Measurements from ENCODE around the gene SMYD3.

SMYD3 gene

DNA sequence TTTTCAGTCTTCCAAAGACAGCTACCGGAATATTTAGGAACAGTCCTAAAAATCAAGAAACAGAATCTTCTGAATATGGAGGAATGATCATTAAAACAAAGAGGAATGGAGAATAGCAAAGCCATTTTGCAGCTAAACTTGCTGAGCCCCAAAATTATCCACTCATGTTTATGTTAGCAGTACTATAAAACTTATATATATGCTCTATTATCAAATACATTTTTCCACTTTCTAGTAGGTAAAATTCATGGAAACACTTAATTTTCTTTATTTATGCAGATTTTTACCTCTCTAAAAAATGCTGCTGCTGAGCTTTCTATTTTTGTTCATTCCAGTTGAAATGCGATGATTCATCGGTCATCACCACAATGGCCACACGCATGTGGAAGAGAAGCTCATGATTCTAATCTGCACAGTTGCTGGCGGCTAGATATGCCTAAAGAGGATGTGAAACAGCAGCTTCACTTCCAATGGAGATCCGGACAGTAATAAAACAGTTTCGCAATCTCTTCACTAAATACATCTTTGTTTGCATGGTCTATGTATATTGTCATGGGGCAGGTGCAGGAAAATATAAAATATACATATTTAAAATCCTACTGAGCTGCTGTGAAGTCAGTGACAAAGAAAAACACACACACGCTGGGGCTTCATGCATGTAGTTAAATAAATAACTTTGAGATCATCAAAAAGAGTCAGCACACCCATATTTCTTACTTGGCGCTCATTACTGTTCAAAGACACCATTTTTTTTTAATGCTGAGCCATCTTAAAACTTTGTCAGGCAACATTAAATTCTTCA is 292.2 kb downstream of the SMYD3 start:
- no peak for DNase-seq (ENCODE audit: low read depth in 2 of 2)

DNA sequence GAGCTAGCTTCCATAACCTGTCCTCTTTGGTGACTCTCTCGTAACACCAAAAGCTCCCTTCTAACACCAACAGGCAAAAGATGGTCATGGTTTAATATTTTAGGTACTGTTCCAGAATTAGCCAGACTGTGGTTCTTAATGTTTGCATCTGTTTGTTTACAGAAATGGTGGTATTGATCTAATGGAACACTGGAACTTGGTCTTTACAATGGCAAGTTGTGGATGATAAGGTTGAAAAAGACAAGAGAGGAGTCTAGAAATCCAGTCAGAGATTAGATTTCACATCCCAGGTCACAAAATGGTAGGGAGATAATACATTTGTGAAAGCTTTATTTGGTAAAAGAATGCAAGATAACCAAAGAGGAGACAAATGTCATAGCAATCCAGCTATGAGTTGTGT is 293.1 kb downstream of the SMYD3 start:
- no peak for DNase-seq (ENCODE audit: low read depth in 2 of 2)

DNA sequence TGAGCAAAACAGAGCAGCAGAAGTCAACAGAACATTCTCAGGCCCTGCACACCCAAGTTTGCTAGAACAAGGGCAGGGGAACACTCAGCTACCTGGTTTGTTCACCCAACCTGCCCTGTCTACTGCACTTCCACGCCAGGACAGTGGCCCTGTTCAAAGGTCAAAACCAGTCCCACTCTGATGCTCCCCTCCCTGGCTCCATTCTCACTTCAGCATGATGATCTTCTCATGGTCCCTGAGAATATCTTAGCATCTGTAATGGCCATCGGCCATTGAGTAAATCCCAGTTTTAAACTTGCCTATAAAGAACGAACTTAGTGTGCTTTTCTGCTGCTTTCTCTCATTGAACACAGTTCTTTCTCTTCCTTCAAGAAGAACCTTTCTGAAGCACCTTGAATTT is 293.6 kb downstream of the SMYD3 start:
- DNase-seq (ENCODE audit: low read depth in 2 of 2): no peak

DNA sequence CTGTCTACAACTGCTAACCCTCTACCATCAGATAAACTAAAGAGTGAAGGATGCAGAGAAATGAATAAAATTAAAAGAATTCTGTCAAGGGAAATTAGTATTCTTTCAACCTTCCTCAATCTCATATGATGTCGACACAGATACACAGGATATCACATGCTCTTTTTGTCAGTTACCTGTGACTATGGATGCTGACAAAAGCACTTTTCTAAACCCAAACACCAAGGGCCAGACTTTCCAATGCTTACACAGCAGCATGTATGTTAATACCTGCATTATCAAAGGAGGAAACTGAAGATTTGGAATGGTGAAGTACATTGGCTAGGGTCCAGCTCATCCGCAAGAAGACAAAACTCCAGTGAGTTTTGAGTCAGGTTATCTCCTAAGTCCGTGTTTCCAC is 294.0 kb downstream of the SMYD3 start:
- no peak for DNase-seq (ENCODE audit: low read depth in 2 of 2)

DNA sequence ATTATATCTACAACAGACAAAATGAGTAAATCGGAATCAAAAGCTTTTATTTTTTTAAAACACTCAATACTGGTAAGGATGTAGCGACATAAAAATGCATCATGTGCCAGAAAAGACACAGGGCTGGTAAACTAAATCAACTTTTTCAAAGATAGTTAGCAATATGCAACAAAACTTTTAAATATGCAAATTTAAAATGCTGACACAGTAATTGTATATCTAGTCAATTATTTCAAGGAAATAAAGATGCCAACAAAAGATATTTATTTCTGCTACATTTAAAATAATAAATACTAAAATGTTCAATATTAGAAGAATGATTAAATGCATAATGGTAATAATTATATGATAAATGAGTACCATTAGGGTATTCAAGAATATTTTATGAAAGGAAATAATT is 295.1 kb downstream of the SMYD3 start:
- no peak for DNase-seq (ENCODE audit: low read depth in 2 of 2)

DNA sequence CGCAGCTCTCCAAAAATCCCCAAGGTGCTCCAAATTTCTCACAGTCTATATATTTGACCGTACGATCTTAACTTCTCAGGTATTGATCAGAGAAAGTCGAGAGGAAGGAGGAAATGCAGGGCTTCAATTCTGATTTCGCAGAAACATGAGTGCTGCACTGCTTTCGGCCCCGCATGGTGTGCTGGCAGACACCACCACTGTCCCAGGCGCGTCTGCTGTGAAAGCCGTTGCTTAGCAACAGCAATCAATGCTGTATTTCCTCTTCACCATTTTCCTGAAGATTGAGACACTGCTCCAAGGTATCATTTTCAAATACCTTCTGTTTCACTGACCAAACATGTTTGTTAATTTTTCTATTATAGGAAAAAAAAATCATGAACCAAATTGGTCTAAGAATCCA is 296.3 kb downstream of the SMYD3 start:
- no peak for DNase-seq (ENCODE audit: low read depth in 2 of 2)

DNA sequence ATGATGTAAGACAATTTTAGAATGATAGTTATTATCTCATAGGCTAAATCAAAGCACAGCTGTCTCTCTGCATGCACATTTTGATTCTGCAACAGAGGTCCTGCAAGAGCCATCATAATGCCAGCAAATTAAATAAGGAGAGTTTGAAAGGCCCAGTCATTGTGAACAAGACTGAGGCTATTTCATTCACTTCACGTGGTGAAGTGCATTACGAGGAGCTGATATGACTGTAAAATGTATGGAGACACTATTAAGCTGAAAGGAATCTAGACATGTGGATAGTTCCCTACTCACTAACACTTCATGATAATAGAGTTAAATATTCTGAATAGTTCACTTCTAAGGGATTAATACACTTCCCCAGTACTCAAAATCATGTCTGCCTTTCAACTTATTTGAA is 299.0 kb downstream of the SMYD3 start:
- no peak for DNase-seq (ENCODE audit: low read depth in 2 of 2)

DNA sequence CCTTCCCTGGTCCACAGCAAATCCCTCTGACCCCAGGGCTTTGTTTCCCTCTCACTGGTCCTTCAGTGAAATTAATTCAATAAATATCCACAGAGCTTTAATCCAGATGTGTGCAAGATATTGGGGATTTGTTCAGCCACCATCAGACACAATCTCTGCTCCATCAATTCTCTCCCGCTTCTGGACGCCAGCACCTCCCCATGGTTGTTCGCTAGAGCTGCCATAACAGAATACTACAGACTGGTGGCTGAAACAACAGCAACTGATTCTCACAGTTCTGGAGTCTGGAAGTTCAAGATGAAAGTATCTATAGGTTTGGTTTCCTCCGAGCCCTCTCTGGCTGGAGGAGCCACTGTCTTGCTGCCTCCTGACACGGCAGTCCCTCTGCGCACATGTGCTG is 303.9 kb downstream of the SMYD3 start:
- no peak for DNase-seq (ENCODE audit: low read depth in 2 of 2)

DNA sequence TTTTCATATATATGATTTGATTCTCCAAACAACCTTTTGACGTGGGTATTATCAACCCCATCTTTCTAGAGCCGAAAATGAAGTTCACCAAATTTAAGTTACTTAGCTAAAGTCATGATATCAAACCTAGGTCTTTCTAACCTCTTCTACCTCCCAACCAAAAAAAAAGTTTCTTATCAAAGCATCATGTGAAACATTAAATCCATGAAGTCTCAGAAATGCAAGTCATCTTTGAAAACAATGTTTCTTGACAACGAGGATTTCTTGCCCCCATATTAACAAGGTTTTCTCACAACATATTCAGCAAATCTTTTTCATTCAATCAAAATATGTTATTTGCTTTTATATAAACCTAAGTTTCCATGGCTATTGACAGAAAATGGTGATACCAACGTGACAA is 306.3 kb downstream of the SMYD3 start:
- DNase-seq (ENCODE audit: low read depth in 2 of 2): no peak

DNA sequence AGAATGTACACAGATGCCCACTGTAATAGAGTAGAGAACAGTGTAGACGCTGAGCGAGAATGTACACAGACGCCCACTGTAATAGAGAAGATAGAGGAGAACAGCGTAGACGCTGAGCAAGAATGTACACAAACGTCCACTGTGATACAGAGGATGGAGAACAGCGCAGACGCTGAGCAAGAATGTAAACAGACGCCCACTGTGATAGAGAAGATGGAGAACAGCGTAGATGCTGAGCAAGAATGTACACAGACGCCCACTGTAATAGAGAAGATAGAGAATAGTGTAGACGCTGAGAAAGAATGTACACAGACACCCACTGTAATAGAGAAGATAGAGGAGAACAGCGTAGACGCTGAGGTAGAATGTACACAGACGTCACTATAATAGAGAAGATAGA is 306.9 kb downstream of the SMYD3 start:
- DNase-seq (ENCODE audit: low read depth in 2 of 2): no peak

DNA sequence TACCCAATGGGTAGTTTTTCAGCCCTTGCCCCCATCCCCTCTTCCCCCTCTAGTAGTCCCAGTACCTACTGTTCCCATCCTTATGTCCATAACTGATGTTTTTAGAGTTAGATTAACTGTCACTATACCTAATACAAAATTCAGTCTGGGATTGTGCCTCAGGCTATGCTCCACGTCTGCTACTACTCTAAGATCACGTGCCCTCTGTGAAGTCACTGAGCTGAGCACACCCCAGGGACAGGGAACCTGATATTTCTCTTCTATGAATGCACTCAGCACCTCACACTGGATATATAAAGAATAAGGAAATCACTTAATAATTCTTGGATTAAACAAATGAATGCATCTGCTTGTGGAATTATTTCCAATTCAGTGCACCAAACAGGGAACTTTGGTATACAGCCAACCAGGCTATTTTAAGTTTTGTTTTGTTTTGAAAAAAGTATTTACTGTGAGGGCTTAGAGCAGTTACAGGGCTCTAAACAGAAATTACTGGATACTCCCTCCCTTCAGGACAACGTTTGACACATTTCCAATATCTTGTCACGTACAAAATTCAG is 307.9 kb downstream of the SMYD3 start:
- no peak for DNase-seq (ENCODE audit: low read depth in 2 of 2)

DNA sequence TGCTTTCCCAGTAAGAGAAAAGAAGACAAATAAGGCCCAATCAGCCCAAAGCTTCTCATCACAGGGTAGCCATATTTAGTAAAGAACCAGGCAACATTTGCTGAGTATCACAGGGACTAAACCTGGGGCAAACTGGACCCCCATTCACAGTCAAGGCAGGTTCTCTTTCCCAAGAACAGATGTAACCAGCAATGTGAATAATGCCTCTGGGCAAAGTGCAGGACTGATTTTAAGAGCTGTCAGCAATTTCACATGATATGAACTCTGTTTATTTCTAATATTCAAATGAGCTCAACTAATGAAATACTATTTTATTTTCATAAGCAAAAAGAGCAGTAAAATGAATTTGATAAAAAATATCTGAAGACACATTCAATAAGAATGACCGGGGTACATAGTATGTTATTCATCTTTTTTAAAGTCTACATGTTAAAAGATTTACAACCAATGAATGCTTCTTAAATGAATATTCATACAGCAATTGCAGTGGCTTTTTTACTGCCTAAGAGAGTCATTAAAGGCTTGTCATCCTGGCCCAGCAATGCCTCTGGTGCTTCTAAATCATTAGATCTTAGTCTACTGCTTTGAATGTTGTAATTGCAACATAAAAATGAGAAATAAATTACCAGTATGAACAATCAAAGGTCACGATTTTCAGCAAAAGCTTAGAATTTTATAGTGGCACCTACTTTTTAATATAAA is 308.8 kb downstream of the SMYD3 start:
- DNase-seq (ENCODE audit: low read depth in 2 of 2): no peak

DNA sequence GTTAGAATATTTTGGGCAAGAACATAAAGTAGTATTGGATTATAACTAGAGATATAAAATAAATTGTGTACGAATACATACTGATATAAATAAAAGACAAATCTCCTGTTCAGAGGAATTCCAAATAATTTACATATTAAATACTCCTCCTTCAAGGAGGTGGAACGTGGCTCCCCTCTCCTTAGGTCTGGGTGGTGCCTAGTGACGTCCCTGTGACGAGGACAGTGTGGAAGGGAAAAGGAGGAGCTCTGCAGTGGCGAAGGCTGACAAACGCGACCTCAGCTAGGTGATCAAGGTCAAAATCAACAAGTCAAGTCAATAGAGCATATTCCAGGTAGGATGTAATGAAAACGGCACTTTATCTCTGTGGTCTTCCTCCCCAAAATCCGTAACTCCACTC is 310.0 kb downstream of the SMYD3 start:
- DNase-seq (ENCODE audit: low read depth in 2 of 2): no peak

DNA sequence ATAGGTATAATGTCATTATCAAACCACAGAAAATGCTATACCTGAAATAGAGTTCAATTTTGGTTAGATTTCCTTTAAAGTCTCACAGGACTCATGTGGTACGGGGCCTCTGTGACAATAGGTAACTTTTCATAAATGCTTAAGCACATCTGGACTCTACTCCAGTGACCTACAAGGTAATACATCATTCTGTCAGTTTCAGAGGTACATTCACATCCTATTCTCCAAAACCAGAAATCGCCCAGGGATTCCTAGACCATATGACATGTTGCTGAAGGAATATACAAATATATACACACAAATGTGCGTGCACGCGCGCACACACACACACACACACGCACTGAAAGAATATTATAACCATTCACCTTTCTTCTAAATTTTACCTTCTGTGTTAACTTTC is 311.8 kb downstream of the SMYD3 start:
- DNase-seq (ENCODE audit: low read depth in 2 of 2): no peak

DNA sequence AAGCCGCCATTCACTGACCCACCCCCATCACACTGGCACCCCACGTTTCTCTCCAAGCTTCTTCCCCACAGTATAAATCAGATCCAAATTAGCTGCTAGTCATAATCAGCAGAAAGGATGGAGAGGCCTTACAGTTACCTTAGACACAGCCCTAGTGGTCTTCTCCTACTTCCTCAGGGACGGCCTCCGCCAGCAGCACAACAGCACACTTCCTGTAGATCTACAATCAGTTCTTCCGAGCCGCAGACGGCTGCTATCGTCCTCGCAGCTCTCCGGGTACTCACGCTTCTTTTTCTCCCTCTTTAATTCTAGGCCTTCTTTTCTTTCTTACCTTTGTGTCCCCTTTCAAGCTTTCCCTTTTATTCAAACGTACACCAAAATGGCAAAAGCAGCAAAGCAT is 313.5 kb downstream of the SMYD3 start:
- no peak for DNase-seq (ENCODE audit: low read depth in 2 of 2)

DNA sequence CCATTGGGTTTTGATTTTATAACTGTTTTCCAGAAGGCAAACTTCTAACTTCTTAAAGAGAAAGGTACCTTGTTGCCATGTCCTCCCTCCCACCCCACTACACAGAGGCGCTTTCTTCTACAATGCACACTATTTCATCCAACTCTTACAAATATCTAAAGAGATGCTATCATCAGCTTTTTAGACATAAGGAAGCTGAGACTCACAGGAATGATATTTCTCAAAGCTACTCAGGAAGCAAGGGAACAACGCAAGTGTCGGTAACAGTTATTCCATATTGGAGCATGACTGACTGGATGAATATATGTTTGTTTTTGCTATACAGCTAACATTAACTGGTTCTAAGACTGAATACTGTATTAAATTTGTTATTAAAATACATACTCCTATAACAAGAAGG is 318.0 kb downstream of the SMYD3 start:
- DNase-seq (ENCODE audit: low read depth in 2 of 2): no peak

DNA sequence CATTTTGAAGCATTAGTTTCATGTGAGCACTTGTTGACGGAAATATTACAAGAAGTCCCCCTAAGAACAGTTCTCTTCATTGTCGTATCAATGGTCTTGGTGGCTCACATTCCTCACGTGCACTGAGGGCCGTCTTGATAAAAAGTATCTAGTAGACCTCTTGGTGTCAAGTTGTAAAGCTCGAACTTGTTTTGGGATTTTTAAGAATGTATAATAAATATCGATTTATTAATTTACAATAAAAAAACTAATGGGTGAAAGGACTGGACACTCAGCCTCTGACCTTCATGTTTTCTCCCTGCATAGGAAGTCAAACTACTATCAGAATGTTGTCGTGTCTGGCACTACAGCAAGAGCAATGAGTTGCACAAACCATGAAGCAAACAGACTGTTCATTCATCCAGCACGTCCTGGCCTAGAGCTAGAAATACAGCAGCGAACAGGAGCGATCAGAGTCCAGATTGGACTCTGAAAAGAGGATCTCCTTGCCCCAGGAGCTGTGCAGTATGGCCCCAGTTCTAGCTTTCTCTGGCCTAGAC is 319.2 kb downstream of the SMYD3 start:
- no peak for DNase-seq (ENCODE audit: low read depth in 2 of 2)

DNA sequence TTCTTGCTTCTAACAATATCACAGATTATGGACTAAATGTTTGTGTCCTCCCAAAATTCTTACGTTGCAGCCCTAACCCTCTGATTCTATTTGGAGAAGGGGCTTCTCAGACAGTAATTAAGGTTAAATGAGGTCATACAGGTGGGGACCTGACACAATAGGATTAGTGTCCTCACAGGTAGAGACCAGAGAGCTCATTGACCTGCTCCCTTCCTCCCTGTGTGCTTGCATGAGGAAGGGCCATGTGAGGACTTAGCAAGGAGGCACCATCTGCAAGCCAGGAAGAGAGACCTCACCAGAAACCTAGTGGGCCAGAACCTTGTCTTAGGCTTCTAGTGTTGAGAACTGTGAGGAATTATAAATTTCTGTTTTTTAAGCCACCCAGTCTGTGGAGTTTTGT is 322.6 kb downstream of the SMYD3 start:
- DNase-seq (ENCODE audit: low read depth in 2 of 2): no peak

DNA sequence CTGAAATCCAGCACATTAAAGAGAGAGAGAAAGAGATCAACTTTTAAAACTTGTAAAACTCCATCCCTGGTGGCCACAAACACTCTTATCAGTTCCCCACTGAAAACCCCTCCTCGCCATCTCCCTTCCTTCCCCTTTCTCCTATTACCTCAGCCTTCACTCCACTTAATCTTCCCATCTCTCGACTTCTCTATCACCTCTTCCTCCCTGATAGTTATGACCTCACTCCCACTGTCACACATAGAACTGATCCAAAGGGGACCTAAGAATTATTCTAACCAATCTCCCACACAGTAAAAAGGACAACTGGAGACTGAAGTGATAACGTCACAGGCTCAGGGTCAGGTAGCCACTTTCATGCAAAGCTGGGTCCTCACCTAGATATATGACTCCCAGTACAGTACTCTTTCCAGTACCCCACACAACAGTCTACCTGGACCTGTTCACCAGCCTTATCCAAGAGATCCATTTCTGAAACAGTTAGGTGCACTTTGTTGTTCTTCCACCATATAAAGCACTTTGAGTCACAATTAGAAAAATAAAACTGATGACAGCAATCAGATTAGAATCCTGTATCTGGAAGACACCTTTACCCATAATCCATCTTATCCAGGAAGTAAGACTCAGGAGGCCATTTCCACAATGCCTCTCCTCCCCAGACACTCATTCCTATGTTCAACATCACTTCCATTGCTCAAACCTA is 324.8 kb downstream of the SMYD3 start:
- no peak for DNase-seq (ENCODE audit: low read depth in 2 of 2)

DNA sequence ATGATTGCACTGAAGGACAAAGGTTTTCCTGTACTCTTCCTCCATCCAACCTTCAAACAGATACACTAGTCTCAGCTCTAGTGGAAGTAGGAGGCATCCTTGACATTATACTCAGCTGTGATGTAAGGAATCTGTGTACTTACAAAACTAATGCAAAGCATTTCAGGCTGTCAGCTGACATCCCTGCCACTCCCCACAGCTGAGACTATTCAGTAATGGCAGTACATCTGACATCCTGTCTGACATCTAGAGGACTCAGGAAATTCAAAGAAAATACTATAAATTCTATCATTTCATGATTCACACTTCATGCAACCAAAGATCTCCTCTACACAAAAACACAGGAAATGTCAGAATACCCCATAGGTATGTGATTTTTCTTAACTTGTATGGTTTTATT is 325.8 kb downstream of the SMYD3 start:
- DNase-seq (ENCODE audit: low read depth in 2 of 2): no peak

DNA sequence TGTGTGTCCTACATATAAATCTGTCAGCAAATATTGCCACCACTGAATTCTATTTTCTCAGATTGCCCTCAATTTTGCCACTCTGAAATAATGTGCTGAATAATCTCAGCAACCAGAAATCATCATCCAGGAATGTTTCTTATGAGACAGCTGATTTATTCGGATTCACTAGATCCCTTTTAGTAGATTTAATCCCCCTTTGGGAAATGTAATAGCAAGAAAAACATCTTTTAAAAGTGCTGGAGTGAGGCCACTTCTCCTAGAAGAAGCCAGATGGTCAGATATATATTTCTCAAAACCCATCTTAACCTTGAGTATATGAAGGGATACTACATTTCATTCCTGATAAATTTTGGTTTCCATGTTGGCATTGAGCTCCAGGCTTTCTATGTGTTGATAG is 327.7 kb downstream of the SMYD3 start:
- DNase-seq (ENCODE audit: low read depth in 2 of 2): no peak

DNA sequence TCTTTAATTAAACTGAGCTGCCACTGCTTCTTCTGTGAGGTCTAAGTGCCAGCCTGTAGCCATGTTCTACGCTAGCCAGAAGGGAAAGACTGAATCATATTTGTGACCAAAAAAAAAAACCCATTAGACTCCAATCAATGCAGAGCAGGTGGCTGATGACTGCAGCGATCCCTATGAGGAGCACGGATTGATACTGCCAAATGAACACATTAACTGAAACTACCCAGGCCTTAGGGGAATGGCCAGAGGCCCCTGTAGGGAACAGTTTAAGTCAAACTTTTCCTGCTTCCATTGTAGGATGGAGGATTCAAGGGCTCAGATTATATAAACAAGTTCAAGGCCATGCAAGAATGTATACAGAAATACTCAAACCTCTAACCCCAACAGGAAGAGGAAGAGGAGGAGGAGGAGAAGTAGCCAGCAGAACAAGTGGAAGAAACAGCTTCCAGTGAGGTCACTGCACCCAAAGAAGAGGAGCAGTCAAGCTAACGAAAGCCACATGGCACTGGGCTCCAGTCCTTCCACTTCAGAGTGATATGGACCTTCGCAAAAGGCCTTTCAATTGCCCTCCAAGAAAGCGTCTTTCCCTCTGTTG is 328.3 kb downstream of the SMYD3 start:
- DNase-seq (ENCODE audit: low read depth in 2 of 2): no peak
